Stimulated activated CD8-positive, alpha-beta memory T cell treated with anti-CD3 and anti-CD28 coated beads, Interleukin-12 subunit alpha, Interleukin-12 subunit beta, amount 100 ng/mL, for 1 hour (primary cell): ENCODE results near the gene PYDC1.
A peak's percentile ranks its signal among the peaks of the same experiment; 100 is the strongest.
"Not testable (repeated sequence)": the region's sequence is repeated elsewhere in the genome, so short reads cannot be mapped to it uniquely, and the experiment has no call there.

Experiments
- DNase-seq: peaks from one replicate; pipeline ENCODE4 v3.0.0-alpha.2; 2020; ENCODE audit warnings: low read depth

Gene PYDC1

DNA sequence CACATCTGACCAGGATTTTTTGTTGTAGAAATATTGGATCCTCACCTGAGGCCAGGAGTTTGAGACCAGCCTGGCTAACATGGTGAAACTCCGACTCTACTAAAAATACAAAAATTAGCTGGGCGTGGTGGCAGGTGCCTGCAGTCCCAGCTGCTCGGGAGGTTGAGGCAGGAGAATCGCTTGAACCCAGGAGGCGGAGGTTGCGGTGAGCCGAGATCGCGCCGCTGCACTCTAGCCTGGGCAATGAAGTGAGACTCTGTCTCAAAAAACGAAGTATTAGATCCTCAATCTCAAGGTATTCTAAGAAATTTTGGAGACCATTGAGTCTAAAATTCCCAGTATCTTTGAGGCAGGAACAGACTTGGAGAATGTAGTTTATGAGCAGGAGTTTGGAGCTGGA is 21.1 kb downstream of the PYDC1 start:
- DNase-seq, result not testable (repeated sequence)

DNA sequence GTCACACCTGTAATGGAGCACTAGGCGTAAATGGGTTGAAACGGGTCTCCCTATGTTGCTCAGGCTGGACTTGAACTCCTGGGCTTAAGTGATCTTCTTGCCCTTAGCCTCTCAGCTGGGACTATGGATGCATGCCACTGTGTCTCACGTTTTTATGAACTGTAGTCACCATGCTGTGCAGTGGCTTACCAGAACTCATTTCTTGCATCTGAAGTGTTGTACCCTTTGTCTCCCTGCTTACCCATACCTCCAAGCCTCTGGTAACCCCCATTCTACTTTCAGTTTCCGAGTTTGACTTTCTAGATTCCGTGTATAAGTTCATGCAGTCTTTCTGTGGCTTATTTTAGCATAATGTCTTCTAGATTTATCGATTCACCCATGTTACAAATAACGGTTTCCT is 22.0 kb downstream of the PYDC1 start:
- DNase-seq, result no peak

DNA sequence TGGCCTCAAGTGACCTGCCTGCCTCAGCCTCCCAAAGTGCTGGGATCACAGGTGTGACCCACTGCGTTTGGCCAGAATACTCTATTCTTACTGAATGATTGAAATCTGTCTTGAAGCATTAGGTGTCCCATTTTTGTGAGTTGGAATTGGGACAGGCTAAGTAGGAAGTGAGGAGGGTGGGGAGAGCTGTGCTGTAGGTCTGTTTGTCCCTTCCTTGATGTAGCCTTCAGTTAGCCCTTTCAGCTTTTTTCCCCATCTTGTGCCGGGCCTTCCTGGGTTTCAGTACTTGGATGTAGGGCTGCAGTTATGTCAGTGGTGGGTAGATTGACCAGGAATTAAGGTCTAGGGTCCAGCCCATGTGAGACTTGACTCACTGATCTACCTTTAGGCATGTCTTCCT is 23.1 kb downstream of the PYDC1 start:
- no peak for DNase-seq

DNA sequence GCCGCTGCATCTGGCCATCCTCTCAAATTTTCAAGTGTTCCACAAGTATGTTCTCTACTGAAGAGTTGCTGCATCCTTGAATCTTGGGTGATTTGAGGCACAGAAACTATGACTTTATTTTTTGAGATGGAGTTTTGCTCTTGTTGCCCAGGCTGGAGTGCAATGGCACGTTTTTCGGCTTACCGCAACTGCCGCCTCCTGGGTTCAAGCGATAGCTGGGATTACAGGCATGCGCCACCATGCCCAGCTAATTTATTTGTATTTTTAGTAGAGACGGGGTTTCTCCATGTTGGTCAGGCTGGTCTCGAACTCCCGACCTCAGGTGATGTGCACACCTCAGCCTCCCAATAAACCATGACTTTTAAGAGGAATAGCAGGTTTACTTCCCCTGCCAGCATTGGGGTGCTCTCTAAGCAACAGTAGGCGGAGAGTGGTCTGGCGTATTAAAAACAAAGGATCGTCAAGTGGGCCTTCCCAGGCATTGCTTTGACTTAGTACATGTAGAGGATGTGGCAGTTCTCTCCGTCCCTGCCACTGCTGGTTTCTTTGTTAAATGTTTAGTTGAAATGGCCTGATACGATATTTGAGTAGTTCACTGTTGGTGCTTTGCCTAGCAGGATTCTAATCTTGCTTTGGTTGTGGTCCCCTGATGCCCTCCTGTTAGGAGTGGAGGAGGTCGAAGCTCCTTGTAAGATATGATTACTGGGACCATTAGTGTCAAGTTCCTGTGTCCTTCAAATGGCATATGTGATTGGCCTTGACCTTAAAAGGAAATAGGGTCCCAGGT is 23.9 kb downstream of the PYDC1 start:
- no peak for DNase-seq

DNA sequence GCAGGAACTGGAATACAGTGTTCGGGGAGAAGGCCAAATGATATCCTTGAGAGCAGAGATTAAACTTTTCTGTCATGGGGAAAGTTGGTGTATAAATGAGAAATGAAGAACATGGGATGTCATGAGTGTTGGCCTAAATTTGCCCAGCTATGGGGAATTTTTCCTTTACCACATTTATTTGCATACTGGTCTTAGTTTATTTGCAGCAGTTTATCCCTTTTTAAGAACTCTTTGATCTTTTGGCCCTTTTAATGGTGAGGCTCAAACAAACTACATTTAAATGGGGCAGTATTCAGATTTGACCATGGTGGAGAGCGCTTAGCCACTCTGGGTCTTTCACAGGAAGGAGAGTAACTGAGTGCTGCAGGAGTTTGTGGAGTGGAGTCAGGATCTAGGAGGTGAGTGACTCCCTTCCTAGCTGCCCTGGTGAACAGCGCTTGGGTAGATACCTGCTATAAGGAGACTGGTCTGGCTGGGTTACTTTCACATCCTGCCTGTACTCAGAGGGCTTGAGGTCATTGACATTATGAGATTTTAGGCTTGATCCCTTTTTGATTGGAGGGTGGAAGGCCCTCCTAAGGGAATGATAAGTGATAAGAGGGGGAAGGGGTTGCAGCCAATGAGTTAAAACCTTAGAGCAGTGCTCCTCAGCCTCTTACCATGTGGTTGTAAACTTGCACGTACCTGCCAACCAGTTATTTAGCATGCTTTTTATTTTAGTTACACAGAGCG is 25.1 kb downstream of the PYDC1 start:
- no peak for DNase-seq

DNA sequence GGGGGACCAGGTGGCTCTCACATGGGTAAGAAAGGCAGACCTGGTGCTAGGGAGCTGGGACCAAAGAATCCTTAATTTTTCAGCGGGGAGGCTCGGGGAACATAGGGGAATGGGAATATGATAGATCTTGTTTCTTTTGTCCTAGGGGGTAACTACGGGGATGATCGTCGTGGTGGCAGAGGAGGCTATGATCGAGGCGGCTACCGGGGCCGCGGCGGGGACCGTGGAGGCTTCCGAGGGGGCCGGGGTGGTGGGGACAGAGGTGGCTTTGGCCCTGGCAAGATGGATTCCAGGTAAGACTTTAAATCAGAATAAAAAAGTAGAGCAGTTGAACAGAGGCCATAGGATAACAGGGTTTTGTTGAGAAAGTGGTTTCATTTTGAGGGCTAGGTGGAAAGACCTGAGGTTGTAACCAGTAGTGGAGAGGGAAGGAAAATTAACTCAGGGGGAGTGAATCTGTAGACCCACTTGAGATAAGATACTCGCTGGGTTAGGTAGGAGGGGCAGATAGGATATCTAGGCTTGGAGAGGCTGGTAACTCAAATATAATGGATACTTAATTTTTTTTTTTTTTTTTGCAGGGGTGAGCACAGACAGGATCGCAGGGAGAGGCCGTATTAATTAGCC is 26.0 kb downstream of the PYDC1 start:
- no peak for DNase-seq

DNA sequence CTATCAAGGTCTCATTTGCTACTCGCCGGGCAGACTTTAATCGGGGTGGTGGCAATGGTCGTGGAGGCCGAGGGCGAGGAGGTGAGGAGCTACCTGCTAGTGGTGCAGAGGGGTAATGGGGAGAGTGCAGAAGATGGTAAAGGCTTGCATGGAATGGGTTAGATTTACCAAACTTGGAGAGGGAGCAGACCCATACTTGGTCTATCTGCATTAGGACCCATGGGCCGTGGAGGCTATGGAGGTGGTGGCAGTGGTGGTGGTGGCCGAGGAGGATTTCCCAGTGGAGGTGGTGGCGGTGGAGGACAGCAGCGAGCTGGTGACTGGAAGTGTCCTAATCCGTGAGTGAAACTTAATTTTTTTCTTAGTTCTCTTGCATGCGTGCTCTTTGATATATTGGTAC is 26.9 kb downstream of the PYDC1 start:
- DNase-seq, result no peak

DNA sequence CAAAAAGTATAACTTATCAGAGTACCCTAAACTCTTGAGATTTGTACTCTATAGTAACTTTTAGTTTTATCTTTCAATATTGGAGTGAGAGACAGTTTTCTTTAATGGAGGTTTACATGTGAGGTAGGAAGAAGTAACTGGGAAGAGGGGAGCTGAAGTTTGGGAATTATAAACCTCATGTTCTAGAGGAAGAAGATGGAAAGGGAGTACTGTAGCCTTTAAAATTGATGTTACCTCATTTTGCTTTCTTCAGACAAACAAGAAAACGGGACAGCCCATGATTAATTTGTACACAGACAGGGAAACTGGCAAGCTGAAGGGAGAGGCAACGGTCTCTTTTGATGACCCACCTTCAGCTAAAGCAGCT is 27.5 kb downstream of the PYDC1 start:
- no peak for DNase-seq

DNA sequence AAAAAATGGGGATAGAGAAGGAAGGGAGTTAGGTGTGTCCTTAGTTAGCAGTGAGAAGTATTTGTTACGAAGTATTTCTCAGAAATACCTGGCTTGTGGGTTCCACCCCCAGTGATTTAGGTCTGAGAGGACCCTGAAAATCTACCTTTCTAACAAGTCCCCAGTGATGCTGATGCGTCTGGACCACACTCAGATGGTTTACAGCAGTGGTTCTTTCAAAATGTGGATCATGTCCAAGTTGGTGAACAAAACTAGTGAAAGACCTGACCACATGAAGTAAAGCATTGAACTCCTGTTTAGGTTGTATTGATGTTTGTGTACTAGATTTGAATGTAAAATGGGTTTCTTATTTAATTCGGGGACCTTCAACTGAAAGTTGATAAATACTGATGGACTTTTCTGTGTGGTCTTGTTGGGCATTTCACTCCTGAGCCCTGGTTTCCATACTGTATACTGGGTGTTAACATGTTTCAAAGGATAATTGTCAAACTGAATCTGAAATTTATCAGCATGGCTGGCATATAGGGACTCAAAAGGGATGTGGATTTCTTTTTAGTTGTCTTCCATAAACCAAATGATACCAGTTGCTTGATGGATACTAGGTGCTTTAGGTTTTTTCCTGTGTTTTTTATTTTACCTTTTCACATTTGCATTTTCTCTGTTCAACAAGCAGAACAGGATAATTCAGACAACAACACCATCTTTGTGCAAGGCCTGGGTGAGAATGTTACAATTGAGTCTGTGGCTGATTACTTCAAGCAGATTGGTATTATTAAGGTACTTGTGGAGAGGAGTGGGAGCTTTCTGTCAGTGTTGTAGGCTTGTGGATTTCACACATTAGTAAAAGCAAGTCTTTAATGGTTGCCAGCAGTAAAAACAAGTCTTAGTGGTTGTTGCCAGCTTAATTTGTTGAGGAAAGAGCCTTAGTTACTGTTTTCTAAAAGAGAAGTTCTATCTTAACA is 28.2 kb downstream of the PYDC1 start:
- DNase-seq, result no peak

DNA sequence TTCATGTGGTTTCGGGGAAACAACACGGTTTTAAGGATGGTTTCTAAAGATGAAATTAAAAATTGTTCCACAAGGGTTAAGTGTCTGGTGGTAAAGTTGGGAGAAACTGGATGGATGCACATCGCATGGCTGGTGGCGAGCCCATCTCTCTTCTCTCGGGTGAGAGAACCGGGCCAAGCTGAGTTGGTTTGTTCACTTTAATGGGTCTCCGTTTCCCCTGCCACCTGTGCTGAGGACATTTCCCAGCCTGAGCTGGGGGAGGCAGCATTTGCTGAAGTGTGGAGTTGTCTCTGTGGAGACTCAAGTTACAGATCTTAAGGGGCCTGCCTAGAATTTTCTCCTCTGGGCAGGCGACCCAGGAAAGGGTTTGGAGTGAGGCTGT is 29.1 kb downstream of the PYDC1 start:
- no peak for DNase-seq

DNA sequence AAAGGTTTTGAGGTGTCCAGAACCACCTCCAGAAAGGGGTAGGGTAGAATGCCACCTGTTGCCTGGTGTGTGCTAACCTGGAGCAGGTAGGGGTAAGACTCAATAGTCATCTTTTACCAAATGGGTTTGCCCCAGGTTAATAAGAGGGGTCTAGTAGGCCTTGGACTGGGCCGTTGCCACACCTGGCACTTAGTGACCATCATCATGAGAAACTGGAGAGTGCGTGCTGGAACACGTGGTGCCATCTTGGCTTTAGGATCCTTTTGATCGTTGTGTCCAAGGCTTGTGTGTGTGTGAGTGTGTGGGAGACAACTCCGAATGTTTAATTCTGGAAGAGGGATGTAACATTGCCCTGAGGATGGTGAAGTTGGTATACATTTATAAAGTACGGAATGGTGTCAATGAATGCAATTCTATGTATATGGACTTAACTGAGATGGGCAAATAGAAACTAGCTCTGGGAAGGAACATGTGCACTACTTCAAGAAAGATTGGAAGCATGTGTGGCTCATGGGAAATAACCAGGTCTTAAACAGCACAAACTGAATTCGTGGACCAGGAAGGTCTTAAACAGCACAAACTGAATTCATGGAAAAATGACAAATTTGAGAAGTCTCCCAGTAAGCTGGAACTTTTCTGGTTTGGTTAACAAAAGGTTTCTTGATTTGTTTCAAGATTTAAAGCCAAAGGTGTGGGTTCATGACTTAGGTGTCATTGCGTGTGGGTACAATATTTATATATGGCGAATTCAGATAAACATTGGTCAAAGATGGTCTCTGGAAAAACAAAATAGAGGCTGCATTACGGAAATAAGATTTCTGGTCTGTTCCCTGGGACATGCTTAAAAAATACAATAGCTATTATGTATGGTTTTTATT is 29.8 kb downstream of the PYDC1 start:
- no peak for DNase-seq

DNA sequence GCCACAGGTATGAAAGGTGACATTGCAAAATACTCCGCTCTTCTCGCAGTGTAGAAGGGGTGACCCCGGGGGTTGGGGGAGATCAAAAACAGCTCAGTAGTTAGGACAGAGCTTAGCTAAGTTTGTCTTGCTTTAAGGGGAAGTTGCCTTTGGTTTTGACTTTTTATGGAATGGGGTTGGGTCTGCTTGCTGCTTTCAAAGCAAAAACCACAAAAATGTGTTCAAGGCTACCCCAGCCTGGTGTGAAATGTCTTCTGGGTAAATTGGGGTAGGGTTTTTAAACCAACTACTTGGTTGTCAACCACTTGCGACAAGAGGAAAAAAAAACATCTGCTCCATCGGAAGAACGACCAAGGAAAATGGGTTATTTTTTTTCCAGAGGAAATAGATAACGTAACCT is 30.8 kb downstream of the PYDC1 start:
- DNase-seq, result no peak

DNA sequence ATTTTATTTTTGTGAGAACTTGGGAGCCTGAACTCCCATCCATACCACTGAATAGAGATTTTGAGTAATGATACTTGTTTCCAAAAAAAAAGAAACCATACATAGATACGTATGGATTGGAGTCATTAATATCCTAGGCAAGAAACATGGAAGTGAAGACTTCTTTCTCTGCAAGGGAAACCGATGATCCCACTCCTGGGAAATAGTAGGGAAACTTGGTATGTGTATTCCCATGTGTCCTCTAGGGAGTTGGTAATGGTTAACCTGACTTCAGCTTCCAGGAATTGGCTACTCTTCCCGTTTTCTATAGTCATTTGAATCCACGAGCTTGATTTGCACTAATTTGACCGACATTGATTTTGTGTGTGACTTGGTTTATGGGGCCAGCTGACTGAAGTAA is 31.6 kb downstream of the PYDC1 start:
- DNase-seq, result no peak

DNA sequence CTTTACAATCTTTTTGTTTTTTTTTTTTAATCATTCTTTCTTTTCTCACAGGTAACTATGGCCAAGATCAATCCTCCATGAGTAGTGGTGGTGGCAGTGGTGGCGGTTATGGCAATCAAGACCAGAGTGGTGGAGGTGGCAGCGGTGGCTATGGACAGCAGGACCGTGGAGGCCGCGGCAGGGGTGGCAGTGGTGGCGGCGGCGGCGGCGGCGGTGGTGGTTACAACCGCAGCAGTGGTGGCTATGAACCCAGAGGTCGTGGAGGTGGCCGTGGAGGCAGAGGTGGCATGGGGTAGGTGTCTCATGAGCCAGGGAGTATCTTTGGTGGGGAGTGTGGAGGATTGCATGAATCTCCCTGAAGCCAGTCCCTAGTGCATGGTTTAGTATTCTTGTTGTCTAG is 32.0 kb downstream of the PYDC1 start:
- no peak for DNase-seq

DNA sequence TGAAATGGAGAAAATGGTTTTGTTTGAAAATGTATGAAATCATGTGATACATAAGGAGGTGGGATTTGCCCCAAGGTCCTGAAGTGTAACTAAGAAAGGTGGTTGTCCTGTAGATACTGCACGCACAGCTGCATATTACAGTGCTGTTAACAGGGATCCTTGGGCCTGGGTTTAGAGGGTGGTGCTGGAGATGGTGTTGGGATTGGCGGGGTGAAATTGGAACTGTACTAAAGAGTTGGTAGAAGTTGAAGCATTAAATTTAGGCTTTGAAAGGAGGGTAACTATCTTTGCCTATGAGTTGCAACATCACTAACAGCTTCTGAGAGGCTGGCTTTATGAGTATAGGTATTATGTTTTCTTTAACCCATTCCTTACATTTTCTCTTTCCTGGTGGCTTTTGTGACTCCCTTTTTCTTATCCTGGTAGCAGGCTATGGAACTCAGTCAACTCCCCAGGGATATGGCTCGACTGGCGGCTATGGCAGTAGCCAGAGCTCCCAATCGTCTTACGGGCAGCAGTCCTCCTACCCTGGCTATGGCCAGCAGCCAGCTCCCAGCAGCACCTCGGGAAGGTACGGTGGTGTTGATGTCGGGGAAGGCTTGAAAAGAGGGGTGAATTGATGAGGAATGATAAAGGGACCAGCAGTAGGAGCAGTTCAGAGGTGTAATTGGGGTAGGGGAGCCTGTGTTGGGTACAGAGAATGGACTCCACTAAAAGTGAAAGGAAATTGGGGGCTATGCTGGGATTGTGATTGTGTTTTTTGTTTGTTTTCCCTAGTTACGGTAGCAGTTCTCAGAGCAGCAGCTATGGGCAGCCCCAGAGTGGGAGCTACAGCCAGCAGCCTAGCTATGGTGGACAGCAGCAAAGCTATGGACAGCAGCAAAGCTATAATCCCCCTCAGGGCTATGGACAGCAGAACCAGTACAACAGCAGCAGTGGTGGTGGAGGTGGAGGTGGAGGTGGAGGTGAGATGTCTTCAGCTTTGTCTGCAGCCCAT is 33.2 kb downstream of the PYDC1 start:
- DNase-seq, result no peak

DNA sequence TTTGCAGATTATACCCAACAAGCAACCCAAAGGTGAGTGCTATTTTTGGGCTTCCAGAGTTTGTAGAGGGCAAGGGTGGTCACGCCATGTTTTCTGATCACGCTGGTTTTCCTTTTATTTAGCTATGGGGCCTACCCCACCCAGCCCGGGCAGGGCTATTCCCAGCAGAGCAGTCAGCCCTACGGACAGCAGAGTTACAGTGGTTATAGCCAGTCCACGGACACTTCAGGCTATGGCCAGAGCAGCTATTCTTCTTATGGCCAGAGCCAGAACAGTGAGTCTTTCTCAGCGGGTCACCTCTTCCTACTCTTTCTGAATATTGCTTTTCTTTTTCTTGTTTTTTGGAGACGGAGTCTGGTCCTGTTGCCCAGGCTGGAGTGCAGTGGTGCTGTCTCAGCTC is 34.5 kb downstream of the PYDC1 start:
- DNase-seq, result no peak

DNA sequence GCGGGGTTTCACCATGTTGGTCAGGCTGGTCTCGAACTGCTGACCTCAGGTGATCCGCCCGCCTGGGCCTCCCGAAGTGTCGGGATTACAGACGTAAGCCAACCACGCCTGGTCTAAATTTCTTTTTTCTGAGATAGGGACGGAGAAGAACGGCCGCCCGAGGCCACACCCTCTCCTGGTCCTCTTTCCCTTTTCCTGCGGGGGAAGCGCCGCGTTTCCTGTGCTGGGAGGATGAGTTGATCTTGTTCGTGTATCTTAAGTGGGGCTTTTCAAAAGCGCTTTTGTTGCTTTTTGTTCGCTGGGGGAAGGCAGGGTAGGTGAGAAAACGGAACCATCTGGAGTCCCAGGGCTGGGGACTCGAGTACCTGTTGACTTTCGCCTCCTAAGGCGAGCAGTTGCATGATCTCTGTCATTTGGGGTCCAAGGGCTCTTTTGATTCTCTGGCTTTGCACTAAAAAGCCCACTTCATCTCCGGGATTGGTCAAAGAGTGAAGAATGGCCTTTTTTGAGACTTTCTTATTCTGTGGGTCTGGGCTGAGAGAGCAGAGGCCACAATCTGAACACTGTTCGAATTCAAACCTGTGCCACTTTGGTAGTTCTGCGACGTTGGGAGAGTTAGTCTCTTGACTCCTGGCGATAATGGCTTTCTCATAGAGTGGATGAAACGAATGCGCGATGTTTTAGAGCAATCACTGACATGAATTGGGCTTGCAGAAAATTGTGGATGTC is 35.7 kb downstream of the PYDC1 start:
- DNase-seq, result no peak

DNA sequence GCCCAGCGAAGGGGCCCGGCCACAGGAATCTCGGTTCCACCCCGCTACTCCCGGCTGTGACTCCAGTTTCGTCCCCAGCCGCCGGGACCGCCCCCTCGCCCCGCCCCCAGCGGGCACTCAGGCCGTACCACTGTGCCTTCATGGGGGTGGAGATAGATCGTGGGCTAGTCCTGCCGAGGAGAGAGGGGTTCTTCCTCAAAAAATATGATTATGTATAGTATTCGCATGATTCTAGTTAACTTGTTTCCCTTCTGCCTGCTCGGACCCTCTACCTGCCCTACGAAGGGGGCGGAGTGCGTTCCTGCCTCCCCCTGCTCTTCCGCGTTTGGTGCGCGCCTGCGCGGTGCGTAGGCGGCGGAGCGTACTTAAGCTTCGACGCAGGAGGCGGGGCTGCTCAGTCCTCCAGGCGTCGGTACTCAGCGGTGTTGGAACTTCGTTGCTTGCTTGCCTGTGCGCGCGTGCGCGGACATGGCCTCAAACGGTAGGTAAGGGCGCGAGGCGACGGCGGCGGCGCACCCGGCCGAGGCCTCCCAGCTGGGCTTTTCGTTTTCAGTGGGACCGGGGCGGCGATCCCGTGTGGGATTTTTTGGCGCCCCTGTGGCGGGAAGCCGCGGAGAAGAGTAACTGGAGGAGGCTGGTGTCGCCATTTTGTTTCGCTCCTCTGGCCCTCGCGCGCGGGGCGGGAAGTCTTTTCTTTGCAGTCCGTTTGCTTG is 37.0 kb downstream of the PYDC1 start, which contains the start of gene FUS:
Gene FUS, plus strand, starts transcription at position 393 of the 713 bp plus-strand sequence. Its CDS starts 76 bp downstream, at position 469.
- DNase-seq, result peak; percentile 88
